ENCODE data around the gene IRAG1. TPM values are rescaled to one million over a fixed set of nuclear protein-coding genes. Genes with fewer than 3 reads are reported as not detected.

The IRAG1 gene
- total and polyA plus RNA-seq, 7 donors = 1.4 to 9.4 (median 3.9) TPM

- DNase-seq = no peak
- WGBS, 3 donors = 67 to 79% (median 69%) methylated on average over 9 of the region's 9 CpGs
Observed at GRCh38 chr11:10696468-10697322, 3.1 kb upstream of the IRAG1 start.

DNA sequence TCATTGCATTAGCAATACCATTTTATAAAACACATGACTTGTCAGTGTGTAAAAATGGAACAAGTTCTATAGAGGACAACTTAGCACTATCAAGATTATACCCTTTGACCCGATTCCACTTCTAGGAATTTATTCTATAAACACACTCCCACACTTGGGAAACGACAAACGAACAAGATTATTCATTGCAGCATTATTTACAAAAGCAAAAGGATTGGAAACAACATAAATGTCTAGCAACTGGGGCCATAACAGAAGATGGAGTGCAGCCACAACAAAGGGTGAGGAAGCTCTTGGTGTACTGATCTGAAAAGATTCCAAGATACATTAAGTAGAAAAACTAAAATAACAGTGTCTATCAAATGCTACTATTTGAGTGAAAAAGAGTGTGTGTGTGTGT lies 2.3 kb upstream of the IRAG1 start:
- intact Hi-C loops (cut with DNase I) = no loop called here
- H3K27ac ChIP-seq = no peak overlapping the region

More at GRCh38 chr11:10696468-10697322, 3.1 kb upstream of the IRAG1 start:
- H3K4me1 ChIP-seq = no peaks in the 10 kb centered on the region
- no peak overlapping the region for H3K4me3 ChIP-seq
- H3K9me3 ChIP-seq = no peaks in the 10 kb centered on the region
- no peaks in the 10 kb centered on the region for H3K36me3 ChIP-seq (ENCODE audit: insufficient read depth in 1 of 2, low read depth in 1 of 2)
- H3K27ac ChIP-seq = no peak overlapping the region
- no peak for TF ChIP-seq CTCF (IDR thresholded peaks at IDR 0.05)
- intact Hi-C loops (cut with DNase I) = no loop called here
- H3K27me3 ChIP-seq (ENCODE audit: insufficient read depth in 3 of 3, low read length in 2 of 3) = no peaks in the 10 kb centered on the region
- no peak for ATAC-seq

DNA sequence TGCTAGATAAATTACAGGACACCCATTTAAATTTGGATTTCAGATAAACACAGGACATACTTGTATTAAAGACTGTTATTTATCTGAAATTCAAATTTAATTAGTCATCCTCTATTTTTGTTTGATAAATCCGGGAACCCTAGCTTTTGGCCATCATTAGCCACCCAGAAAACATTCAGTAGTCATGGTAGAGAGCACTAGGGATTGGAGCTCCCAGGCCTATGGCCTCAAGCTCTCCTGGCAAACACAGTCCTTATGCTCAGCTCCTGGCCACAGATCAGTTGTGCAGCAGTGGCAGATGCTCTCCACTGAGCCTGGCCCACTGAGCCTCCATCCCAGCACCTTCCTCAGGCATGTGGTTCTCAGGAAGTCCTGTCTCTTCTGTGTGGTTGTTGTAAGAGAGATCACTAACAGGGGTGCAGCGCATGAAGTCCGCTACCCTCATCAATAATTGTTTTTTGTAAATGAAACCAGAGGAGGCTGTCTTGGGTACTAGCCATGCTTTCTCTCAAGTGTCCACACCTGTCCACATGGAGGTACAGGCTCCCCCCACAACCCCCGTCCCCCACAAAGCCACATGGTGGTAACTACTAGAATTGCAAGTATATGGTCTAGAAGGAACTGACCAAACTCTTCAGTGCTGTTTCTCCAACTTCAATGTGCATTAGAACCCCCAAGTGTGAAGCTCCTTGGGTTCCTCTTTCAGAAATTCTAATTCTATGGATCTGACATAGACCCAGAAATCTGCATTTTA lies 1.1 kb upstream of the IRAG1 start:
- WGBS, 3 donors = 79 to 84% (median 82%) methylated on average over 4 of the region's 4 CpGs
- ATAC-seq (no peak), DNase-seq (no peak)
- H3K4me1 ChIP-seq = no peaks in the 10 kb centered on the region
- H3K9me3 ChIP-seq = no peaks in the 10 kb centered on the region
- no peak for TF ChIP-seq CTCF (IDR thresholded peaks at IDR 0.05)
- no peaks in the 10 kb centered on the region for H3K36me3 ChIP-seq (ENCODE audit: insufficient read depth in 1 of 2, low read depth in 1 of 2)
- intact Hi-C loops (cut with DNase I) = no loop called here
- H3K27ac ChIP-seq = no peak overlapping the region
- no peak overlapping the region for H3K4me3 ChIP-seq
- H3K27me3 ChIP-seq (ENCODE audit: insufficient read depth in 3 of 3, low read length in 2 of 3) = no peaks in the 10 kb centered on the region

More for the DNA sequence above, 2.3 kb upstream of the IRAG1 start:
- no peaks in the 10 kb centered on the region for H3K36me3 ChIP-seq (ENCODE audit: insufficient read depth in 1 of 2, low read depth in 1 of 2)
- H3K9me3 ChIP-seq = no peaks in the 10 kb centered on the region
- no peaks in the 10 kb centered on the region for H3K27me3 ChIP-seq (ENCODE audit: insufficient read depth in 3 of 3, low read length in 2 of 3)
- ATAC-seq (no peak), DNase-seq (no peak)
- WGBS, 3 donors = 68 to 72% (median 68%) methylated on average over 3 of the region's 3 CpGs
- no peak for TF ChIP-seq CTCF (IDR thresholded peaks at IDR 0.05)
- no peak overlapping the region for H3K4me3 ChIP-seq
- H3K4me1 ChIP-seq = no peaks in the 10 kb centered on the region

DNA sequence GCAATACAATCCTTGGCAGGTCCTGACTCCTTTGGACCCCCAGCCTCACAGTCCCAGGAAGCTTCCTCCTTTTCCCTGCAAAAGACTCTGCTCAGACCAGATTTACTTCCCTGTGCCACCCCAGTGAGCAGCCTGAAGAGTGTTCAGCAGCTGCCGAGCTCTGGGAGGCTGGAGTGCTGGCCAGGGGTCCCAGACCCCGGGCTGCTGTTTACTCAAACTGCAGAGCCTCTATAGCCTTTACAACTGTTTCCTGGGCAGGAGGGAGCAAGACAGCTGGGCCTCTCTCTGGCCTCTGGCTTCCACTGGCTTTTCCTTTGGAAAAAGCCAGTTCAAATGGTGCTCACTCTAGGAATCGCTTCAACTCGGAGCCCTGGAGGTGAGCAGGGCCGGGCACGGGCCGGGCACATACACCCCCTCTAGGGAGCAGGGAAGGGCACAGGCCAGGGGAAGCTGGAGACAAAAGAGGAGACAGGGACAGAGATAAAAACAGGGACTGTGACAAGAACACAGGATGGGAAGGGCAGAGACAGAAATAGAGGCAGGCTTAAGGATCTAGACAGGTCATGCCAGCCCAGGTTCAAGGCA lies 932 bp downstream of the IRAG1 start:
- WGBS, 3 donors = 55 to 63% (median 57%) methylated on average over 7 of the region's 7 CpGs
- H3K4me1 ChIP-seq = no peaks in the 10 kb centered on the region
- intact Hi-C loops (cut with DNase I) = no loop called here
- DNase-seq = no peak
- no peaks in the 10 kb centered on the region for H3K36me3 ChIP-seq (ENCODE audit: insufficient read depth in 1 of 2, low read depth in 1 of 2)
- TF ChIP-seq CTCF (IDR thresholded peaks at IDR 0.05) = no peak
- H3K4me3 ChIP-seq = peak overlapping the region; percentile 55
- ATAC-seq = peak in 2 of 4 donors; percentile 23 to 27
- peak overlapping the region; percentile 41 for H3K27ac ChIP-seq
- H3K9me3 ChIP-seq = no peaks in the 10 kb centered on the region
- no peaks in the 10 kb centered on the region for H3K27me3 ChIP-seq (ENCODE audit: insufficient read depth in 3 of 3, low read length in 2 of 3)
